Smooth muscle cell (in vitro differentiated cells): Measurements from ENCODE around the gene SNTG2. TPM values are rescaled to one million over a fixed set of nuclear protein-coding genes. Genes with fewer than 3 reads are reported as not detected.

Experiments
- DNase-seq: peaks from one replicate; lab custom pipeline; 2025; ENCODE audit not compliant: unreplicated experiment; lab: John Stamatoyannopoulos, UW
- H2AFZ ChIP-seq: fragments of 200-600 bp; sonication (generic); 2 replicates; pipeline ENCODE4 v1.6.0; 2016; ENCODE audit warnings: antibody characterized with exemption, low read depth, mild to moderate bottlenecking
- H3F3A ChIP-seq: fragments of 200-600 bp; sonication (generic); 2 replicates; pipeline ENCODE4 v1.6.0; 2017; ENCODE audit warnings: antibody characterized with exemption, low read depth
- H3K27ac ChIP-seq: fragments of 200-600 bp; sonication (generic); 2 replicates; pipeline ENCODE4 v1.5.1; 2016; ENCODE audit warnings: low read depth, mild to moderate bottlenecking
- H3K27me3 ChIP-seq: fragments of 200-600 bp; sonication (generic); 2 replicates; pipeline ENCODE4 v1.6.1; 2016; ENCODE audit warnings: low read depth, mild to moderate bottlenecking
- H3K36me3 ChIP-seq: fragments of 200-600 bp; sonication (generic); 2 replicates; pipeline ENCODE4 v1.5.1; 2016; ENCODE audit warnings: low read depth
- H3K4me1 ChIP-seq: fragments of 200-600 bp; sonication (generic); 2 replicates; pipeline ENCODE4 v1.5.1; 2016; ENCODE audit warnings: low read depth
- H3K4me2 ChIP-seq: fragments of 200-600 bp; sonication (generic); 2 replicates; pipeline ENCODE4 v1.6.0; 2016; ENCODE audit warnings: mild to moderate bottlenecking
- H3K4me3 ChIP-seq: fragments of 200-600 bp; sonication (generic); 2 replicates; pipeline ENCODE4 v1.5.1; 2016; ENCODE audit warnings: mild to moderate bottlenecking
- H3K79me2 ChIP-seq: fragments of 200-600 bp; sonication (generic); 2 replicates; pipeline ENCODE4 v1.6.0; 2016; ENCODE audit warnings: low read depth, mild to moderate bottlenecking
- H3K9ac ChIP-seq: fragments of 200-600 bp; sonication (generic); 2 replicates; pipeline ENCODE4 v1.6.0; 2016; ENCODE audit warnings: low read depth
- H3K9me3 ChIP-seq: fragments of 200-600 bp; sonication (generic); replicated peaks from 2 replicates; pipeline ENCODE4 v1.5.1; 2016; ENCODE audit warnings: low read depth
- H4K20me1 ChIP-seq: fragments of 200-600 bp; sonication (generic); 2 replicates; pipeline ENCODE4 v1.6.0; 2016; ENCODE audit warnings: low read depth
- CTCF ChIP-seq: fragments of 200-600 bp; sonication (generic); IDR thresholded peaks from 2 replicates; pipeline ENCODE4 v1.5.1; 2017; ENCODE audit warnings: borderline replicate concordance, mild to moderate bottlenecking, antibody characterized with exemption; ENCODE audit not compliant: insufficient read depth, poor library complexity, severe bottlenecking
- WGBS: methylation state at CpG from one replicate; pipeline ENCODE4 v1.1.7; 2016; ENCODE audit warnings: low lambda C conversion rate; 5-methylcytosine and 5-hydroxymethylcytosine counted together
- polyA plus RNA-seq: library from polyadenylated mRNA; unstranded; fragments of >200 nt; fragmentation: Nextera tagmentation; extraction: Ambion mirVana; gene quantifications from 2 replicates; pipeline ENCODE4 v1.2.1, GENCODE V29; 2016
- total RNA-seq: library from RNA; depleted of rRNA; stranded (reverse); fragments of >200 nt; gene quantifications from 2 replicates; pipeline ENCODE4 v1.2.3, GENCODE V29; 2014

SNTG2 gene
- total and polyA plus RNA-seq, 2 experiments from 2014 or later = 0.56 TPM; not detected in 1

GRCh38 chr2:925309-925708 is 25.3 kb upstream of the SNTG2 start:
- H3K4me1 ChIP-seq = no peaks in the 10 kb centered on the region
- no peaks in the 10 kb centered on the region for H3K27me3 ChIP-seq
- no peaks in the 10 kb centered on the region for H3K9me3 ChIP-seq
- H4K20me1 ChIP-seq = no peaks in the 10 kb centered on the region
- no peaks in the 10 kb centered on the region for H3K79me2 ChIP-seq
- no peak overlapping the region for H3K4me2 ChIP-seq
- H3K27ac ChIP-seq = no peak overlapping the region
- TF ChIP-seq CTCF = no peak
- no peaks in the 10 kb centered on the region for H3K36me3 ChIP-seq
- H3K9ac ChIP-seq = no peak overlapping the region
- H3F3A ChIP-seq = no peaks in the 10 kb centered on the region
- WGBS = 51% methylated on average over 4 of the region's 4 CpGs
- no peak for DNase-seq
- H3K4me3 ChIP-seq = no peak overlapping the region
- no peak overlapping the region for H2AFZ ChIP-seq

- Histone ChIP-seq H3K36me3 (no peaks in the 10 kb centered on the region), H3K27me3 (no peaks in the 10 kb centered on the region), H4K20me1 (no peaks in the 10 kb centered on the region), H2AFZ (no peak overlapping the region), H3K4me1 (no peaks in the 10 kb centered on the region), H3K9me3 (no peaks in the 10 kb centered on the region), H3F3A (no peaks in the 10 kb centered on the region), H3K79me2 (no peaks in the 10 kb centered on the region), H3K9ac (no peak overlapping the region), H3K27ac (no peak overlapping the region), H3K4me3 (no peak overlapping the region), H3K4me2 (no peak overlapping the region)
- no peak for DNase-seq
- TF ChIP-seq CTCF = no peak
- WGBS = 76% methylated on average over 8 of the region's 8 CpGs
These were observed 24.9 kb upstream of the SNTG2 start for GRCh38 chr2:925711-926110.

GRCh38 chr2:926259-926793 is 24.3 kb upstream of the SNTG2 start:
- no peak for TF ChIP-seq CTCF
- Histone ChIP-seq H2AFZ (no peak overlapping the region), H3K4me2 (no peak overlapping the region), H3K9me3 (no peaks in the 10 kb centered on the region), H3K4me1 (no peaks in the 10 kb centered on the region), H3K27me3 (no peaks in the 10 kb centered on the region), H4K20me1 (no peaks in the 10 kb centered on the region), H3K27ac (no peak overlapping the region), H3K36me3 (no peaks in the 10 kb centered on the region), H3K9ac (no peak overlapping the region), H3F3A (no peaks in the 10 kb centered on the region), H3K79me2 (no peaks in the 10 kb centered on the region), H3K4me3 (no peak overlapping the region)
- no peak for DNase-seq
- 86% methylated on average over 12 of the region's 12 CpGs for WGBS

- Histone ChIP-seq H4K20me1 (no peaks in the 10 kb centered on the region), H3K9me3 (no peaks in the 10 kb centered on the region), H3K27me3 (no peaks in the 10 kb centered on the region), H3K4me3 (no peak overlapping the region), H3F3A (no peaks in the 10 kb centered on the region), H3K4me1 (no peaks in the 10 kb centered on the region), H3K9ac (no peak overlapping the region), H3K4me2 (no peak overlapping the region), H2AFZ (no peak overlapping the region), H3K36me3 (no peaks in the 10 kb centered on the region), H3K79me2 (no peaks in the 10 kb centered on the region), H3K27ac (no peak overlapping the region)
- DNase-seq = no peak
- no peak for TF ChIP-seq CTCF
- WGBS = 84% methylated on average over 9 of the region's 9 CpGs
These were observed 23.8 kb upstream of the SNTG2 start for GRCh38 chr2:926896-927295.
